CD4-positive, alpha-beta T cell treated with Interleukin-12 subunit alpha and Interleukin-12 subunit beta, for 1 hour (primary cell): ENCODE results near the gene CYP11A1.

ENCODE experiments used
- DNase-seq: peaks from one replicate; pipeline ENCODE4 v3.0.0-alpha.2; 2020

Gene CYP11A1

DNA sequence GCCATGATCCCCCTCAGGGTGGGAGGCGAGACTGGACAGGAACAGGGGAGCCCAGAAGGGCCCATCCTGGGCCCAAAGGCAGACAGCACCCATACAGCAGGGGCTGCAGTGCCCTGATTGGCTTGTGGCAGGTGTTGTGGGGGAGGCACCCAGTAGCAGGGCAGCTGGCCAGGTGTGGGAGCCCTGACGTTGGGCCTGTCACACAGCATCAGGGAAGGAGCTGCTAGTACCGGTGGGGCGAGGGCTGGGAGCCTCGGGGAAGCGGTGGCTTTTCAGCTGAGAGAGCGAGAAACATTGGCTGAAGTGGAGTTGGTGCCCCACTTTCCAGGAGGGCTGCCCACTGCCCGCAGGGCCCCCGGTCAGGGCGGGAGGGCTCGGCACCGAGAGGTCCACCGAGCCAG is 19.7 kb upstream of the CYP11A1 start:
- DNase-seq, result no peak

- no peak for DNase-seq
These were observed 19.2 kb upstream of the CYP11A1 start for GRCh38 chr15:74386496-74387140.

DNA sequence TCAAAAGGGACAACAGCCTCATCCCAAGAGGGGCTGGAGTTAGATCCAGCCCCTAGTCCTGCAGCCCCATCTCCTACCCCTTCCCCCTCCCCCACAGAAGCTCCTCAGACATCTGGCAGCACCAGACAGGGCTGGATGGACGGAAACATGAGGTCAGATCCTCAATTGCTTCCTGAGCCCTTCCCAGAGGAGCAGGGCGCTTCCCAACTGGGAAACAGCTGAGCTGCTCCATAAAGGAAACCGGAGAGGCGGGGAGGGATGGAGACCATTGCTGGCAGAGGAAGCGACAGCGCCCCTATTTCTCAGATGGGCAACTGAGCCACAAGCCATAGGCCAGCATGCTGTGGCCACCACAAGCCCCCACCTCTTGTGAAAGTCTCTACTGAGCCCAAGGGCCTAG is 18.3 kb upstream of the CYP11A1 start:
- no peak for DNase-seq

DNA sequence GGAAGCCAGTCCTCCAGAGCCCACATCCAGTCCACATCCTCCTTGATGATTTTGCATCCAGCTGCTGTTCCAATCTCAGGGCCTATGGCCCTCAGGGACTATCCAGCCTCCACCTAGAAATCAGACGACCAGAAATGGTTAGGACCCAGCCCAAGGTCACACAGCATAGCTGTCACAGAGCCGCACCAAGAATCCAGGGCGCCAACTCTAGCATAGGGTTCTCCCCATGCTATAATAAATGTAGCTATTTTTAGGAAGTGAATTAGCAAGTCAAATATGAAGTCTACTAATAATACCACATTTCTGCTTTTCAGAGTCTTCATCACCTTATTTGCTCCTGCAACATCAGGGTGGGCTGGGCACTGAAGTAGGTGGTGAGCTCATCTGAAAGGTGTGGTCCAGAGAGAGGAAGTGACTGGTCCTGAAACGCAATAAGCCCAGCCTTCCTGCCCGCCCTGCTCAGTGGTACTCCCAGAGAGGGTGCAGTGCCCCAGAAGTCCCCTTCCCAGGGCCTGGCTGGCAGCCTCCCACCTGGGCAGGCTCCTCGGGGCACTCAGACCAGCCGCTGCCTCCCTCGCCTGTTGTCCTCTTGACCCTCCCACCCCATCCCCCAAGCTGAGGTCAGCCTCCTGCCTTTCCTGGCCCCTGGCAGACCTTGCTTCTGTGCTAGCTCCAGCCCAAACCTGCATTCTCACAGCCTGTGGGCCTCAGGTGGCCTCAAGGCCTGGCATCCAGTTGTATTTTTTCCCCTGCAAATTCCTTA is 17.6 kb upstream of the CYP11A1 start:
- DNase-seq, result peak; percentile 57

GRCh38 chr15:74384566-74384880 is 17.1 kb upstream of the CYP11A1 start:
- no peak for DNase-seq

DNA sequence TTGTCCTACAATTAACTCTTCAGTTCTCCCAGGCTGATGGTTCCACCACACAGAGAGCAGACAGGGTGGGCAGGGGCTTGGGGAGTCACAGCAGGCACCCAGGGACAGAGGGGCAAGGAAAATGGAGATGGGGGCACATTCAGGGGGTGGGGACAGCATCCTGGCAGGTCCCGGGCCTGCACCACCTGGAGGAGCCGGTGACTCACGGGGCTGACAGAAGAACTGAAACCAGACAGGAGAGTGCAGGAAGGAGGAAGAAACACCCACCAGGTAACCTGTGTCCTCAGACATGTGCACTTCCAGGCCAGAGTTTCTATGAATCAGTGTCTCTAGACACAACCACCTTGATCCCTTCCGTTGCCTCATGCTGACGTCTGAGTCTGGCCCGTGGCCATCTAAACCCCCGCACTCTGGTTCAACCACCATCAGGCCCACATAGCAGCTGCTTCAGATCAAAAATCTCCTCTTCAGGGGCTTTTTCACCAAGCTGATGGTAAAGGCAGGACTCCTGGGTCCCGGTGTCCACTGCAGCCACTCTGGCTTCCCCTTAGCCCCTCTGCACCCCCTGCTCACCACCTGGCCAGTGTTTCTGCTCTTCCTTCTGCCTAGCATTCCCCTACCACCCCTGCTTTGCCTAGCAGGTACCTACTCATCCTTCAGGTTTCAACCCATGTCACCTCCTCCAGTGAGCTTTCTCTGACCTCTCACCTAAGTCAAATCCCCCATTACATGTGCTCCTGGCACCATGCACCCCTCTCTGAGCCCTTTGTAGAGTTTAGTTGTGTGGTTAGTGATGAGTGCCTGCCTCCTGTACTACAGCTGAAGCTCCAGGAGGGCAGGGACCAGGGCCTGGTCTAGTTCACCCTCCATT is 16.5 kb upstream of the CYP11A1 start:
- peak; percentile 52 for DNase-seq

DNA sequence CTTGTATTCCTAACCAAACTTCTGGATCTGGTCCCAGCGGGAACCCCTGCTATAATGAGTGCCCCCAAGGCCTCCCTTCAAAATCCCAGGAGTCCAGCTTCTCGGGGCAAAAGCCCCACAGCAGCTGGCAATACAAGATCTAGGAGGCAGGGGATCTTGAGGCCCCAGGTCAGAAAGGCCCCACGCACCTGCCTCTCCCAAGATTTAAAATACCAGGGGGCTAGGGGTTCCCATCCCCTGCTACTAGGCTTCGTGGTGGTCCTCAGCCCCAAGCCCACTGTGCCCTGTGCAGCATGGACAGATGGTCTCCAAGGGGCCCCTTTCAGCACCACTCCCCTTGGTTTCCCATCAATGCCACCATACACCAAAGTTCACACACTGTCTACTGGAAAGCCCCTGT is 15.8 kb upstream of the CYP11A1 start:
- no peak for DNase-seq

DNA sequence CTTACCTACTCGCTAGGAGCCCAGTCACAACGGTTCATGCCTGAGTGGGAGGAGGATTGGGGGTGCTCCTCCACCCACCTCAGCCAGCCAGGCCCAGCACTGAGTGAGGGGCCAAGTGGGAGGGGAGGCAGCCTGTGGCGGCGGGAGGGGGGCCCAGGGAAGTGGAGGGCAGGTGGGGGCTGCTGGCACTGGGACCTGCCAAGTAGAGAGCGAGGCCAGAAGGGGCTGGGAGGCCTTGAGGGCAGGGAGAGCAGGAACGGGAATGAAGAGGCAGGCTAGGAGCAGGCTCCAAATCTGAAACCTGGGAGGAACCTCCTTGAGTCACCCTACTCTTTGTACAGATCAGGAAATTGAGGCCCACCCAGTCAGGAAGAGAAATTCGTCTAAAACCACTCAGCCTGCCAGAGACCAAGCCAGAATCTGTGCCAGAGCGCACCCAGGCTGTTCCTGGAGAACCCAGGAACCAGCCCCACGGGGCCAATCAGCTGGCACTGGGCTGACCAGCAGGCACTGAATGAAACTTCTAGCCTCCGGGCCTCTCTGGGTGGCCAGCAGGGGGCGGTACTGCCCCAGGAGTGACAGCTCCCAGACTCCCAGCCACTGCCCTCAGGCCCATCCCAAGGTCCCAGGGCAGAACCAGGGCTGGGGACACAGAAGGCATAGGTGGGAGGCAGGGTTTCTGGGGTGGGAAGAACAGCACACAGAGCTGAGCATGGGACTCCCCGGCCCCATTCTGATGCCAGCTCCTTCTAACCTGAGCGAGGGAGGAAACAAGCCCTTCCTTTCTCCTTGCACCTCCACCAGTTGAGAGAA is 14.8 kb upstream of the CYP11A1 start:
- peak; percentile 79 for DNase-seq

GRCh38 chr15:74381481-74381880 is 14.0 kb upstream of the CYP11A1 start:
- DNase-seq, result no peak

DNA sequence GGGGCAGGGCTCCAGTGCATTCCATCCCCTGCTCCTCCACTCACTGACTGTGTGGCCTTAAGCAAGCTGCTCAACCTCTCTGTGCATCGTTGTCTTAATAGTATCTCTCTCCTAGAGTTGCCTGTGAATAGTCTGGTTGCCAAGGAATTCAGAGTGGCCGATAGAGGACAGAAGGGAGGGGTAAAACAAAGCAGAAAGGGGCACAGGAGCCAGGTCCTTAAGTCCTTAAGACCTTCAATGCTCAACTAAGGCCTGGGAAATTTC is 13.7 kb upstream of the CYP11A1 start:
- no peak for DNase-seq

GRCh38 chr15:74380361-74381189 is 13.1 kb upstream of the CYP11A1 start:
- no peak for DNase-seq

DNA sequence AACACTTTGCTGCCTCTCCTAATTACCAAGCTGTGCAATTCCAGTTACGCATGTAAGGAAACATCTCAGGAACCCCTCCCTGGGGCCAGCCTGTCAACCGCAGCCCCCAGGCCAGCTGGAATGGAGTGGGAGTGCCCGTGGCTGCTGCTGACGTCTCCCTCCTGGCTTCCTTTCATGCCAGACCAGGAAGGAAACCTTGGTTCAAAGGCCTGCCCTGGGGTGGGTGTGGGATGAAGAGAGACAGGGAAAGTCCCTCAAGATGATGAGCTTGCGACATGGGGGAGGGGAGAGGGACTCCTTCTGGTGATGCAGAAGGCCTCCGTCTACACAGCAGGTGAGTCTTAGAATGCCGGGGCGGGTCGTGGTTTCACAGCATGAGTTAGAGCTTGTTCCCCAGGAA is 11.4 kb upstream of the CYP11A1 start:
- DNase-seq, result peak; percentile 40

- no peak for DNase-seq
These were observed 10.7 kb upstream of the CYP11A1 start for GRCh38 chr15:74377831-74378766.

DNA sequence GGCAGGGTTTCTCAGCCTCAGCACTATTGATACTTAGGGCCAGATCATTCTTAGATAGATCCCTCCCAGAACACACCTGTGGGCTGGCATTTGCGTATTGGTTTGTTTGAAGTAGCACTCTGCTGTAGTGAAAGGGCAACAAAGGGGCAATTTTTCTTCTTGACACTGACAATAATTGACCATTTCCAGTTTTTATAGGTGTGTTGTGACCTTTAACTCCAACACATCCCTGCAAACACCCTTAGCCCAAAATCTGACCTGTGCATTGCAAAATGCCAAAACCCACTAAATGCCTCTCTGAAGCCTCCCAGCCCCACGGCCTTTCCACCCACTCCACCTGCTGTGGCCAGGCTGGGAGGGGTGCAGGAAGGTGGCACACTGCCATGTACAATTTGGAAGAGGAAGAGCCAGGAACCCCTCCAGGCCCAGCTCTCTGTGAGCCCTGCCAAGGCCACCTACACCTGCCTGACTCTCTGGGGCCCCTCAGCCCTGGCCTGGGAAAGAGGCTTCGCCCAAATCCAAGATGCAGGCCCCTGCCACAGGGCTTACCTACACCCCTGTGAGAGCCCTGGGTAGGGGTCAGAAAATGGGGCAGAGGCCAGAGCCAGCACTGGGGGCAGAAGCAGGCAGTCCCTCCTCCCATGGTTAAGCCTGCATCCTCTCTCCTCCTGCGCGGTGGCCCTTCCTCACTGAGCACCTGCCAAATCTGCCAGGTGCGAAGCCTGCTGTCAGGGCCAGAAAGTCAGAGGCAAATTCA is 9.6 kb upstream of the CYP11A1 start:
- DNase-seq, result no peak

GRCh38 chr15:74376226-74376625 is 8.8 kb upstream of the CYP11A1 start:
- DNase-seq, result no peak

- peak; percentile 85 for DNase-seq
These were observed 7.9 kb upstream of the CYP11A1 start for GRCh38 chr15:74375303-74375693.

DNA sequence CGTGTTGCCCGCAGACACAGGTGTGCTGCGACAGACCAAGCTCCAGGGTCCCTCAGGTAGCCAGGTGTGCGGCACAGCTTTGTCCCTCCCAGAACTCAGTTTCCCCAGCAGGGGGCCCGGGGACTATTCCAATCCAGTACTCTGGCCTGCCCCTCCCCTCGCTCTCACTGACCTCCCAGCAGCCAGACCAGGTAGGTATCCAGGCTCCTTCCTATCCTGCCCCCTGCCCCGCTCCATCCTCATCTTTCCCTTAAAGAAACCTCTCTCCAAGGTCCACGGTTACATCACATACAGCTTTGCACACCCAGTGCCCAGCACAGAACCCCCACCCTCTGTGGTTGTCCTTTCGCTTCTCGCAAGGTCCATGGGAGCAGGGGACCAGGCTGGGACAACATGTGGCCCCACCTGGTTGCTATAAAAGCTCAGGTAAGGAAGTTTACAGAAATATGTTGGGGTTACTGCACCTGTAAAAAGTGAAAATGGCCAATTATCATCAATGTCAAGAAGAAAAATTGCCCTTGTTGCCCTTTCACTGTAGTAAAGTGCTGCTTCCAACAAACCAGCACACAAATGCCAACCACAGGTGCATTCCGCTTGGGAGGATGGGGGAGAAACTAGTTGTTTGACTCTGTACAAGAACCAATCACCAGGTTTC is 7.3 kb upstream of the CYP11A1 start:
- DNase-seq, result no peak

GRCh38 chr15:74373731-74374647 is 6.5 kb upstream of the CYP11A1 start:
- DNase-seq, result peak; percentile 95
